Inferior parietal cortex (tissue), 1 donor: Measurements from ENCODE around the gene WDR62.
"Not testable (repeated sequence)": the region's sequence is repeated elsewhere in the genome, so short reads cannot be mapped to it uniquely, and the experiment has no call there.

Experiments used
- DNase-seq: peaks from one replicate; pipeline ENCODE4 v3.0.0-alpha.2; 2016; ENCODE audit errors: extremely low spot score

The WDR62 gene

DNA sequence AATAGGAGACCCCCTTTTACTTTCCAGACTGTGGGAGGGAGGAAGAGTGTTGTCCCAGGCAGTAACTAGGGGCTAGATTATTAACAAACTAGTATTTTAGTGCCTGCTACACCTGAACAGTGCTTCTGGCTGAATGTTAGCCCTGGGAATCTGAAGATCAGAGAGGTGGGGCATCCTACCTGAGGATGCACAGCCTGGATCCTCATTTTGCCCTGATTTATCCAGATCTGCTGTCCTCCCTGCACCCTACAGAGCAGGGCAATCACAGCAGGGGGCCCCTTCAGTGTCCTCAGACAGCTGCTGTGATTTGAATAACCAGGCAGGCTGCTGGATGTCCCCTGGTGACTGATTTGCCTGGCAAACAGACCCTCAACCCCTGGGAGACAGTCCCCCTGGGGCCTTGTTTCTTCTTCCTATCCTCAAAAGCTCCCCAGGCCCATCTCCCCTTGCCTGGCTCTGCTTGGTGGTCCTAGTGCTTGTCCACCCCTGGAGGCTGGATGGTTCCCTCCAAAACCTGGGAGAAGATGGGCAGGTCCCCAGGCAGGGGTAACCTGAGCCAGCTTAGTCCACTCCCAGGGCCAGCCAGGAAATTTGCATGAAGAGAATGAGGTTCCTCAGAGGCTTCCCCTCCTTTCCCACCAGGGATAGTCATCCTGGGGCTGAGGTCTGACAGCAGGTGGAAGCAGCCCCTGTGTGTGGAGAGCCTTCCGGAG, 55.9 kb downstream of the WDR62 start, which contains the start of gene OVOL3:
Gene OVOL3, plus strand, starts transcription at position 657 of the 713 bp plus-strand sequence. CDS start 60 bp downstream, outside the sequence.
- DNase-seq, result no peak

DNA sequence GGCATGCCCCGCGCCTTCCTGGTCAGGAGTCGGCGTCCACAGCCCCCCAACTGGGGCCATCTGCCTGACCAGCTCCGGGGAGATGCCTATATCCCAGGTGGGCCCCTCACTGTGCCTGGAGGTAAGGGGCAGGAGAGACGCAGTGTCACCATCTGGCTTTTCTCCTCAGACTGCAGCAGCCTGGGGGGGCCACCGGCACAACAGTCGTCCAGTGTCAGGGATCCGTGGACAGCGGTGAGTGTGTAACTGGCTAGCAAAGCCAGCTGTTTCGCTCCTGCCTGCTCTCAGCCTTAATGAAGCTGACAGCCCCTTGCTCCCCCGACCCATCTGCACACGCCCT, 56.5 kb downstream of the WDR62 start:
- no peak for DNase-seq

DNA sequence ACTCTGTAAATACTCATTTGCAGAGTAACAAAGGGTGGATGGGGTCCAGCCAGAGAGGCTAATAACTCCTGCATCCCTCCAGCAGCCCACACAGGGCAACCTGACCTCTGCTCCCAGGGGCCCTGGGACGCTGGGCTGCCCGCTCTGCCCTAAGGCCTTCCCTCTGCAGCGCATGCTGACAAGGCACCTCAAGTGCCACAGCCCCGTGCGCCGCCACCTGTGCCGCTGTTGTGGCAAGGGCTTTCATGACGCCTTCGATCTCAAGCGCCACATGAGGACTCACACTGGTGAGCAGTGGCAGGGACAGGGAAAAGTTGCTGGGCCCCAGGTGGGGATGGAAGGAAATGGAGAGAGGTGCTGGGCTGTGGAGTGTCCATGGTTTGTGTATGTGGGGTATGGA, 58.0 kb downstream of the WDR62 start:
- no peak for DNase-seq

DNA sequence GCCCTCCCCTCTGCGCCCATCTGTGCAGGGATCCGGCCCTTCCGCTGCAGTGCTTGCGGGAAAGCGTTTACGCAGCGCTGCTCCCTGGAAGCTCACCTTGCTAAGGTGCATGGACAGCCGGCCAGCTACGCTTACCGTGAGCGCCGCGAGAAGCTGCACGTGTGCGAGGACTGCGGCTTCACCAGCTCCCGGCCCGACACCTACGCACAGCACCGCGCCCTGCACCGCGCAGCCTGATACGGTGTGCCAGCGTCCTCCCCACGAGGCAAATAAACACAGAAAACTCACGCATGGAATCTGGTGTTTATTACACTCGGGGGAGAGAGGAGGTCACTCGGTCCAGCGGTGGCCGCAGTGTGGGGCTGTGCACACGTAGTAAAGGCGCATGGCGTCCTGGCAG, 58.7 kb downstream of the WDR62 start:
- DNase-seq, result no peak

DNA sequence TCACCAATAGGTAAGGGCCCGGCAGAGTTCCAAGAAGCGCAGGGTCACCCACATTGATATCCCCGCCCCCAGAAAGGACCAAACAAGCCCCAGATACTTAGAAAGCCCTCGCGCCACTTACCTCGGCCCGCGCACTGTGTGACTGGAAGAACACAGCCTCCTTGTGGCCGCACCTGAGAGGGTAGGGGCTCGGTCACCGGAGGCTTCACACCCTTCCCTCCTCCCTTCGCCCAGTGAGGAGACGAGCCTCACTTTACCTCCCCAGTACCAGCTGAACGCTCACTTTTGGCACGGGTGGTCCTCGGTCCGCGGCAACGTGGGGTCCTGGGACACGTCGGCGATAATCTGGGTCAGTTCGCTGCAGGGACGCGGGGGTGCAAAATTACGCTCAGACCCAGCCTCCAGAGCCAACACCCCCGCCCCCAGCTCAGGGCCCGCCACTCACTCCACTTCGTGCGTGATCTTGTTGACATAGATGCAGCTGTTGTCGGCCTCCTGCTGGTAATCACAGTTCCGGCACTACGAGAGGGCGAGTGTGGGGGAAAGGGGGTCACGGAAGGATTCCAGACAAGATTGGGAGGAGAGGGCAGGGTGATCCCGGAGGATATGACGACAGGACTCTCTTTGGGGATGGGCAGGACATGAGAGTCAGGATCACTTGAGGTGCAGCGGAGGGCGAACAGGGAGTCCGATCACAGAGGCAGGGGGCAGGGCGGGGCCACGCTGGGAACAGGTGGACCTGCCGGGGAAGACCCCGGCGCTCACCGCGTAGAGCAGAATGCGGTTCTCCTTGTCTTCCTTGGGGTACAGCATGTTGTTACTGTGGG, 59.4 kb downstream of the WDR62 start:
- DNase-seq, result no peak

DNA sequence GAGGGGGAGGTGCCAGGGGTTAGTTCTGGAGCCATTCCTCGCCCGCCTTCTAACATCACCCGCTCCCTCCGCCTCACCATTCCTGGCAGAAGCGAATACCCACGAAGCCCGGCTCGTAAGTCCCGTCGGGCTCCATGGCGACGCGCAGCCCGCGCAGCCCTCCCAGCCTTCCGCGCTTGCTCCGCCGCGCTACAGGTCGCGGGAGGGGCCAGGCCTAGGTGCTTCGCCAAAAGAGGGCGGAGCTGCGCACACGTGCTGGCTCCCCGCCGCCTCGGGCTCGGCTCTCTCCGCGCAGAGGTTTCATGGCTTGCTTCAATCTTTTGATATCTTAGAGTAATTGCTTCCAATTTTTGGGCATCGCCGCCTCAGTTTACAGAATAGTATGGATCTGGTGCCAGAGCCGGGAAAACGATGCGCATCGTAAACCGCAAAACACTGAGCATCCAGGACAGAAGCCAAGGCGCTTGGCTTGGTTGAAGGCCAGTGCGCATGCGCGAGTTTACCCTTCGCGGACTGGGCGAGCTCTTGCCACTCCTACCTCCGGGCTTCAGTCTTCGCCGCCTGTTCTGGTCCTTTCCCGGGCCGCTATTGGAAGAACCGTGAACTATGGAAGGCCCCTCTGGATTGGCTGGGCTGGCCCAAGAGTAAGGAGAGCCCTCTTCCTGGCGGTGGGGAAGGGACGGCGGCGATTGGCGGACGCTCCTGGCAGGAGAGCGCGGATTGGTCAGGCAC, 60.2 kb downstream of the WDR62 start, which contains the start of gene POLR2I:
Gene POLR2I, minus strand, starts transcription at position 155 of the 732 bp plus-strand sequence. Its CDS starts 19 bp downstream, at position 136.
- peak; percentile 99 for DNase-seq

DNA sequence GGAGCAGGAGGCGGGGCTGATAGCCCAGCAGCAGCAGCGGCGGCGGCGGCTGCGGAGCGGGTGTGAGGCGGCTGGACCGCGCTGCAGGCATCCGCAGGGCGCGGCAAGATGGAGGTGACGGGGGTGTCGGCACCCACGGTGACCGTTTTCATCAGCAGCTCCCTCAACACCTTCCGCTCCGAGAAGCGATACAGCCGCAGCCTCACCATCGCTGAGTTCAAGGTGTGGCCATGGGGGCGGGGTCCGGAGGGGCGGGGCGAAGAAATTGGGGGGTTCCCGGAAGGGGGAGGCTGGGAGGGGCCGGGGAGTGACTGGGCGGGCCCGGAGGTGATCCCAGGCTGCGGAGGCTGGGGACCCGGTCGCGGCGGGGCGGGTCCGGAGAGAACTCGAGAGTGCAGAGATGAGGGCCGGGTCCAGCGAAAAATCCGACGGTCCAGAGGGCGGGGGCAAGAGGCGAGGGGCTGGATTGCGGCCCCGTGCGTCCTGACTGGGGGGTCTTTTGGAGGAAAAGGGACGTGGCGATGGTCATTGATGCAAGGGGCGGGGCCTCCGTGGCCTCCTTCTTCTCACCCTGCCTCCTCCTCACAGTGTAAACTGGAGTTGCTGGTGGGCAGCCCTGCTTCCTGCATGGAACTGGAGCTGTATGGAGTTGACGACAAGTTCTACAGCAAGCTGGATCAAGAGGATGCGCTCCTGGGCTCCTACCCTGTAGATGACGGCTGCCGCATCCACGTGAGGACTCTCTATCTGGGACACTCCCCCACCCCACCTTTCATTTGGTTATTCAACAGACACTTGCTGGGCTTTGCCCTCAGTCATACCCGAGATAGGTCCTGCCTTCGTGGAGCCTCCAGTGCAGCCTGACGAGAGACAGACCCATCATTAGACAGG, 61.0 kb downstream of the WDR62 start, which contains the start of gene TBCB:
Gene TBCB, plus strand, starts transcription at position 16 of the 891 bp plus-strand sequence. Its CDS starts 93 bp downstream, at position 109.
- DNase-seq, result no peak

DNA sequence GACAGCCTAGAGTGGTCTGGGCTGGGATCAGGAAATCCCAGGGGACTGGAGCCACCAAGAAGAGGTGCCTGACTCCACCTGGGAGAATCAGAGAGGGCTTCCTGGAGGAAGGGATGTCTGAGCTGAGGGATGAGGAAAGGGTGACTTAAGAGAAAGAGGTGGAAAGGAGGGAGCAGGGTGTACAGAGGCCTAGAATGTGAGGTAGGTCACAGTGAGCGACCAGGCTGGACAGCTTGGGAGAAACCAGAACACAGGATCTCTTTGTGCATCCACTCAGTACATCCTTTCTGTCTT, 61.6 kb downstream of the WDR62 start:
- DNase-seq, result no peak

DNA sequence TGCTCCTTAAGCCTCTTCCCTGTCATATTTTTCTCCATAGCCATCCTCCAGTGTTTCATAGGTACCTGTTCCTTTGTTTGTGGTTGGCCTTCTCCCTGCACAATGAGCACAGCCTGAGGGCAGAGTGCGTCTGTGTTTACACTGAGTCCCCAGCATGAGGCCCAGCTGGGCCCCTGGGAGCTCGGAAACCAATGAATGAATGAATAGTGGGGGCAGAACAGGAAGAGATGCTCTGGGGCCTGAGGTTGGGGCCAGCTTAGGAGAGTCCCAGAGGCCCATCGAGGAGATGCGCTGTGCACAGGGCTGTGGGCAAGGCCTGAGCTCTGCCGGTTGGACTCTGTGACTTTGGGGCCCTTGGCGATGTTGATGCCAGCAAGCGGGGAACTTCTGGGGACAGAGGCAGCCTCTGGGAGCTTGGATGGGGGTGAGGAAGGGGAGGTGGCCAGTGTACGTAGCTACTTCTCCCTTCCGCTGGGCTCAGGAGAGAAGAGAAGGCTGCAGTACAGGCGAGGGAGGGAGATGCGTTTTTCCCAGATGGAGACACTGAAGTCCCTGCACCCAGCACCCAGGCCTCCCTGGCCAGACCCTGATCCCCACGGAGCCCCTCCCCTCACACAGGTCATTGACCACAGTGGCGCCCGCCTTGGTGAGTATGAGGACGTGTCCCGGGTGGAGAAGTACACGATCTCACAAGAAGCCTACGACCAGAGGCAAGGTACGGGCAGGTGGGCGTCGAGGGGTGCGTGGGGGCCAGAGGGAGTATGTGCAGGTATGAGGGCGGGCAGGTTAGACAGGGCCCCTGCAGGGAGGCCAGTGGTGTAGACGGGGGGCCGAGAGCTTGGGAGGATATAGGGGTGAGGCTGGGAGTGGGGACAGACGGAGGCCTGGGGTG, 65.6 kb downstream of the WDR62 start:
- no peak for DNase-seq

DNA sequence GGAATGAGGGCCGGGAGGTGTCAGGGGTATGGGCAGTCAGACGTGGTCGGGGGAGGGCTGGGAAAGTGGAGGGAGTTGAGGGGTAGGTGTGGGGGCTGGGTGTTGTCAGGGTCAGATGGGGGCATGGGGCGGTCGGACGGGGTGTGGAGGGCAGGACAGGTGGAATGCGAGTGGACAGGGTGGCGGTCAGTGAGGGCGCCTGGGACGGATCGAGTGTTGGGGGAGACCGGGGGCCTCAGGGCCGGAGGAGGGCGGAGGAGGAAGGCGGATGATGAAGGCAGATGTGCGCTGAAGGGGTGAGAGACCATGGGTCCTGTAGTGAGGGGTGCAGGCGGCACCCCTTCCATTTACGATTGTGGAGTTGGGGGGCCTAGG, 66.3 kb downstream of the WDR62 start:
- no peak for DNase-seq

DNA sequence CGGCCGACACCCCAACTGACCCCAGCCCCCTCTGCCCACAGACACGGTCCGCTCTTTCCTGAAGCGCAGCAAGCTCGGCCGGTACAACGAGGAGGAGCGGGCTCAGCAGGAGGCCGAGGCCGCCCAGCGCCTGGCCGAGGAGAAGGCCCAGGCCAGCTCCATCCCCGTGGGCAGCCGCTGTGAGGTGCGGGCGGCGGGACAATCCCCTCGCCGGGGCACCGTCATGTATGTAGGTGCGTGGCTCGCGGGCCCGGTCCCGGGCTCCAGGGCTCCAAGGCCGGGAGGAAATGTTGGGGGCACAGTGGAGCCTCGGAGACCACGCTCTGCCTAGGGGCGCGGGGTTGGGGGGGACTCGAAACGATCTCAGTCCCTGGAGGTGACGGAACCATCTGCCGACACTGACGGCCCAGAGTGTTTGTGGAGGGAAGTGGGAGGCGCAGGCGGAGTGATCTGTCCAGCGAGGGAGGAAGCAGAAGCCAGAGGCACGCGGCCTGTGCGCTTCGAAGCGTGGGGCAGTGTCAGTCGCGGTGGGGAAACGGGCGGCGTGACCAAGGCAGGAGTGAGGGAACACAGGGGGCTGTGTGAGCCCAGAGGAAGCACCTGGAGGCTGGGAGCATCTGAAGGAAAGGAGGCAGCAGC, 66.9 kb downstream of the WDR62 start:
- DNase-seq, result no peak

DNA sequence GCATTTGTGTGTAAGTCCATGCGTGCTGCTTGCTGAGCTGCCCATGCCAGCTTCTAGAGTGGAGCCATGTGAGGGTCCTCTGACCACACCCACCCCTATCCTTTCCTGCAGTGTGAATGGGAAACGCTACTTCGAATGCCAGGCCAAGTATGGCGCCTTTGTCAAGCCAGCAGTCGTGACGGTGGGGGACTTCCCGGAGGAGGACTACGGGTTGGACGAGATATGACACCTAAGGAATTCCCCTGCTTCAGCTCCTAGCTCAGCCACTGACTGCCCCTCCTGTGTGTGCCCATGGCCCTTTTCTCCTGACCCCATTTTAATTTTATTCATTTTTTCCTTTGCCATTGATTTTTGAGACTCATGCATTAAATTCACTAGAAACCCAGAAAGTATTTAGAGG, 70.9 kb downstream of the WDR62 start:
- DNase-seq, result no peak

DNA sequence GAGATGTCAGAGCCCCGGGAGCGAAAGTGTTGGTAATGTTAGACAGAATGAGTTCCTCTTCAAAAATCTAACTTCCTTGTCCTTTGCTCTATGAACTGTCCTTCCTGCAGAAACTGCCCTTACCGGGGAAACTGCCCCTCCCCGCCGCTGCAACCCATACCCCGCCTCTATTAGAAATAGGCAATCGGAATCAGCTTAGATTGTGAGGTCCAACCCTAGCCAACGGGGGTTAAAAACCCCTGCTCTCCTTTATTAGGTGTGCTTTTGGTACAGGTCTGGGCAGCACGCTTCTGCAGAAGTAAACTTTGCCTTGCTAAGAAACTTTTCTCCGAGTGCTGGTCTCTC, 73.7 kb downstream of the WDR62 start:
- no peak for DNase-seq

DNA sequence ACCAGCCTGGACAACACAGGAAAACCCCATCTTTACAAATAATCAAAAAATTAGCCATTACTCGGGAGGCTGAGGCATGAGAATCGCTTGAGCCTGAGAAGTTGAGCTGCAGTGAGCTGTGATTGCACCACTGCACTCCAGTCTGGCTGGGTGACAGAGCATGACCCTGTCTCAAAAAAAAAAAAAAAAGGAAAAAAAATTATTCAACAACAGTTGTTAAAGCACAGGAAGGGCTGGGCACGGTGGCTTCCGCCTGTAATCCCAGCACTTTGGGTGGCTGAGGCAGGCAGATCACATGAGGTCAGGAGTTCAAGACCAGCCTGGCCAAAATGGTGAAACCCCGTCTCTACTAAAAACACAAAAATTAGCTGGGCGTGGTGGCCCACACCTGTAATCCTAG, 76.5 kb downstream of the WDR62 start:
- DNase-seq, result not testable (repeated sequence)

DNA sequence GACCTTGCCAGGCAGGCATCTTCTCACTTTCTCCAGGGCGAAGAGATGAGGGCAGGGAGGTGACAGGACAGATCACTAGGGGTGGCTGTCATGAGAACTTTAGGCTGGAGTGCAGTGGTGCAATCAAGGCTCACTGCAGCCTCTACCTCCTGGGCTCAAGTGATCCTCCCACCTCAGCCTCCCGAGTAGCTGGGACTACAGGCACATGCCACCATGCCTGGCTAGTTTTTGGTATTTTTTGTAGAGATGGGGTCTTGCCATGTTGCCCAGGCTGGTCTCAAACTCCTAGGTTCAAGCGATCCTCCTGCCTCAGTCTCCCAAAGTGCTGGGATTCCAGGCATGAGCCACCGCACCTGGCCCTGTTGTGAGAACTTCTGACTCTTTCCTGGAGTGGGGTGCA, 80.2 kb downstream of the WDR62 start:
- not testable (repeated sequence) for DNase-seq

DNA sequence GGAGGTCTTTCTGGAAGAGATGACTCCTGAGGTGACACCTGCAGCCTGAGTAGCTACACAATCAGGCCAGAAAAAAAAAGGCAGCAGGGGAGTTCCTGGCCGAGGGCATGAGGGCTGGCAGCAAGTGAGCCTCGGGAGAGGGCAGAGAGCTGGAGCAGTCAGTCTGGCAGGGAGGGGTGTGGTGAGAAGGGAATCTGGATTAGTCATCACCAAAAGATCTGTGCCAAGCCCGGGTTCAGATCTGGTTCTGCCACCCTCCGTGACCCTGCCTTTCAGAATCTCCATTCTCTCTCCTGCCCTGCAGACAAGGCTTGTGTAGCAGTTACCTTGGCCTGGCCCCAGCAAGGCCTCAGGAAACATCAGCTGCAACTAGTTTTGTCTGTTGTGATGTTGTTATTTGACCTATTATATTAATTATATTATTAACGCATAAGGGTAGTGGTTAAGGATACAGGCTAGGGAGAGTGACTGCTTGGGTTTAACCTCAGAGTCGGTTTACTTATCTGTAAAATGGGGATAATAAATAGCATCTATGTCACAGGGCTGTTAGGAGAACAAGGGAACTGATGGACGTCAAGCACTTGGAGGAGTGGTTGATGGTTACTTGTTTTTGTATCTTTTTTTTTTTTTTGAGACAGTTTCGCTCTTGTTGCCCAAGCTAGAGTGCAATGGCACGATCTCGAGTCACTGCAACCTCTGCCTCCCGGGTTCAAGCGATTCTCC, 82.4 kb downstream of the WDR62 start:
- no peak for DNase-seq

DNA sequence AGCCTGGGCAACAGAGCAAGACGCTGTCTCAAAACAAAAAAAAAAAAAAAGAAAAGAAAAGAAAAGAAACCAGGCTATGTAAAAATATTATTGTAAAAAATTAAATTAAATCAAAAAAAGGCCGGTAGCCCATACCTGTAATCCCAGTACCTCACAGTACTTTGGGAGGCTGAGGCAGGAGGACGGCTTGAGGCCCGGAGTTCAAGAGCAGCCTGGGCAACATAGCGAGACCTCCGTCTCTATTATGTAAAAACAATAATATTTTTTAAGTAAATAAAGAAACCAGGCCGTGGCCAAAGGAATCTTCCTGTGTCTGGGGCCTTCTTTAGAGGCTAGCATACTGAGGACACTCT, 84.4 kb downstream of the WDR62 start:
- DNase-seq, result no peak

DNA sequence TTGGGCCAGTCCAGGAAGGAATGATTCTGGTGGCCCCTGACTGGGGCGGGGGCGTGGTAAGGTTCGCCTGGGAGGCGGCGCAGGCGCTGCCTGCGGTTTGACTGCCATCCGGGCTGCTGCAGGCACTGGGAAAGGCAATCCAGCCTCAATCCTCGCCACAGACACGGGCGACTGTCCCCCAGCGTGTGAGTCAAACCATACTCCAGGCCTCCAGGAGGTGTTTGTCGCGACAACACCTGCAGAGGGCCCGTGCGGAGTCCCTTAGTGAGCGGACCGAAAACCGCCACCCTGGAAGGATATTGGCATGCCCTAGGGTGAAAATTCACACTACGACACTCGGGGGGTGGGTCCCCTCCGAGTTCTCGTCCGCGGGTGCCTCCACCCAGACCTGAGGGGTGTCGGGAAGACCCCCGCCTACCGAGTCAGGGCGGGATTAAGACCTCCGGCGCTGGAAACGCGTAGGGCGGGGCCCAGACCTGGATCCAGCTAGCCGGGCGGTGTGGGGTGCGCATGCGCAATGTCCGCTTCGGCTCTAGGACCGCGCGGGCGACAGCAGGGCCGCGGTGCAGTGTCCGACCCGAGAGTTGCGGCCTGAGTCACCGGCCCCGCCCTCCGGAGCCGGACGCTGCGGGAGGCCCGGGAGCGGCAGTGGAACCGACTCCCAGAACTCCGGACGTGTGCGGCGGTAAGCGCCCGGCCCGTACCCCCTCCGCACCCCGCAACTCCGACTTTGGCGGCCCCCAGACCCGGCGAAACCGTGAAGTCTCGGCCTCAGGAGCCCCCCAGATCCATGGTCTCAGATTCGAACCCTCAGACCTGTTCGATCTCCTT, 85.0 kb downstream of the WDR62 start, which contains the start of gene CAPNS1:
Gene CAPNS1, plus strand, starts transcription at position 594 of the 831 bp plus-strand sequence. CDS start 946 bp downstream, outside the sequence.
- peak; percentile 95 for DNase-seq
